T1000 (cell line): ENCODE results near the gene INPPL1.

Experiments used
- DNase-seq: peaks from one replicate; lab custom pipeline; 2025; ENCODE audit warnings: mixed read lengths; lab: John Stamatoyannopoulos, UW

INPPL1 gene

DNA sequence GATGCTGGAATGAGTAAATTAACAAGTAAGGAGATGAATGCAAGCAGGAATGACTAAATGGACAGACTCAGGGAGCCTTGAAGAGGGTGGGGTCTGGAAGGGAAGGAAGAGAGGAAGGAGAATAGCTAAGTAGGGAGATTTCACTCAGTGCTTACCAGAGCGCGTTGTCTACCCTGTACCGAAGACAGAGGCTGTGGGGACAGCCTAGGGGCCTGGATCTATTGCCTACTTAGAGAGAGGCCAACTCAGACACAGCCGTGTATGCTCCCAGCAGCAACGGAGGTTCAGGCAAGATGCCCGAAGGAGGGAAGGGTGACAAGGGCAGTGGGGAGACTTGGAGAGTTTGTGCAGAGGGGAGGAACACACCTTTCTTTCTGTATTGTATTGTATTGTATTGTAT lies 7.9 kb upstream of the INPPL1 start, which contains the start of gene FOLR2:
Gene FOLR2 (plus strand): TSS at position 157 of the 400 bp plus-strand sequence. CDS start 1,791 bp downstream, outside the sequence.
- DNase-seq, result no peak

DNA sequence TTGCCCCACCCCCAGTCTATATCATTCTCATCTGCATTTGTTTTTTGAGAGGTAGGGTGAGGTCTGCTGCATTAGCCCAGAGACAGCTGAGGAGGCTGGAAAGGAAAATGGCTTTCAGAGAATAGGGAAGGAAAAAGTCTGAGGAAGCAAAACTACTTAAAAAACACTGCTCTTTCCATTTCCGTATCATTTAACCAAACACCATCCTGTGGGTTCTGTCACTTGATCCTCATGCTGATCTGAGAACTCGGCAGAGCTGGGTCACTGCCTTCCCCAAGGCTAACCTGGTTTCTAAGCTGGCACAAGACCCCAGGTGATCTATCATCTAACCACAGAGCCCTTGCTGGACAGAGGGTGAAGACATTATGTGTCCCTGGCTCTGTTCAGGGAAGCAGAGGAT lies 6.7 kb upstream of the INPPL1 start:
- no peak for DNase-seq

DNA sequence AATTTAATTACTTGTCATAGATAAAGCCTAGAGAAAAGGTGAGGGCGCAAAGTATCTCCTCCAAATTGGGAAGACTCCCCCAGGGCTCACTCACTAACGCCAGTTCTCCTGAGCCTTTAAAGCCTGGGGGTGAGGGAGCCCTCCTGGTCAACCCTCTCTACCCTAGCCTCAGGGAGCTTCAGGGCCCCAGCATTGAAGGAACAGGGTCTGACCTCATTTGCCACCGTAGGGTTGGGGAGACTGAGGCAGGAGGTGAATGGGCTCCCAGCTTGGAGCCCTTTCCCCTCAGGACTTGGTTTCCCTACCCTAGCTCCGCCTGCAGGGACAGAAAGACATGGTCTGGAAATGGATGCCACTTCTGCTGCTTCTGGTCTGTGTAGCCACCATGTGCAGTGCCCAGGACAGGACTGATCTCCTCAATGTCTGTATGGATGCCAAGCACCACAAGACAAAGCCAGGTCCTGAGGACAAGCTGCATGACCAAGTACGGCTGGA lies 6.3 kb upstream of the INPPL1 start:
- no peak for DNase-seq

DNA sequence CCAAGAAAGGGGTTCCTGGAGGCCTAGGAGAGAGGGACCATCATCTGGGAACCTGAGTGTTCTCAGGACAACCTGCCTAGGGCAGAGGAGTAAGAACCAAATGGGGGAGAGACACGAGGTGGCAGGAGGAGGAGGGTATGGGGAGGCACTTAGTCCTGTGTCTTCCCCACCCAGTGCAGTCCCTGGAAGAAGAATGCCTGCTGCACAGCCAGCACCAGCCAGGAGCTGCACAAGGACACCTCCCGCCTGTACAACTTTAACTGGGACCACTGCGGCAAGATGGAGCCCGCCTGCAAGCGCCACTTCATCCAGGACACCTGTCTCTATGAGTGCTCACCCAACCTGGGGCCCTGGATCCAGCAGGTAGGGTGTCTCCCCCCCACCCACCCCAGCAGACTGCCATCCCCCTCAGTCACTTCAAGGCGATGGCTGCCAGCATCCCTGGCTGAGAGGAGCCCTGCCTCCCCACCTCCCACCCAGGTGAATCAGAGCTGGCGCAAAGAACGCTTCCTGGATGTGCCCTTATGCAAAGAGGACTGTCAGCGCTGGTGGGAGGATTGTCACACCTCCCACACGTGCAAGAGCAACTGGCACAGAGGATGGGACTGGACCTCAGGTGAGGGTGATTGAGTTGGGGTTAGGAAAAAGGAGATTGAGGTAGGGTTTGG lies 3.7 kb upstream of the INPPL1 start:
- DNase-seq, result no peak

DNA sequence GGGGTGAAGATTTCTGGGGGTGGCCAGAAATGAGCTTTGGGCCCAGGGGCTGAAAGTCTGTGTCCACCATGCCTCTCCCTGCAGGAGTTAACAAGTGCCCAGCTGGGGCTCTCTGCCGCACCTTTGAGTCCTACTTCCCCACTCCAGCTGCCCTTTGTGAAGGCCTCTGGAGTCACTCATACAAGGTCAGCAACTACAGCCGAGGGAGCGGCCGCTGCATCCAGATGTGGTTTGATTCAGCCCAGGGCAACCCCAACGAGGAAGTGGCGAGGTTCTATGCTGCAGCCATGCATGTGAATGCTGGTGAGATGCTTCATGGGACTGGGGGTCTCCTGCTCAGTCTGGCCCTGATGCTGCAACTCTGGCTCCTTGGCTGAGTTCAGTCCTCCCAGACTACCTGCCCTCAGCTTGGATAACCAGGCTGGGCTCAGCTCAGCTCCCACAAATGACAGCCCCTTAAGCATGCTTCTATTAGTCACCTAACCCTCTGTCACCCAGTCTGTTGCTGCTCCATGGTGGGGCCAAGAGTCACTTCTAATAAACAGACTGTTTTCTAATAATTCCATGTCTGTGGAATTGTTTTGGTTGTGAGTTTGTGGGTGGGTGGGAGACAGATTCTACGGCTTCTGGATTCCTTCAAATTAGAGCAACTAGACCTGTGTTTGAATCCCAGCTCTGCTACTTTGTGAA lies 3.0 kb upstream of the INPPL1 start:
- no peak for DNase-seq

DNA sequence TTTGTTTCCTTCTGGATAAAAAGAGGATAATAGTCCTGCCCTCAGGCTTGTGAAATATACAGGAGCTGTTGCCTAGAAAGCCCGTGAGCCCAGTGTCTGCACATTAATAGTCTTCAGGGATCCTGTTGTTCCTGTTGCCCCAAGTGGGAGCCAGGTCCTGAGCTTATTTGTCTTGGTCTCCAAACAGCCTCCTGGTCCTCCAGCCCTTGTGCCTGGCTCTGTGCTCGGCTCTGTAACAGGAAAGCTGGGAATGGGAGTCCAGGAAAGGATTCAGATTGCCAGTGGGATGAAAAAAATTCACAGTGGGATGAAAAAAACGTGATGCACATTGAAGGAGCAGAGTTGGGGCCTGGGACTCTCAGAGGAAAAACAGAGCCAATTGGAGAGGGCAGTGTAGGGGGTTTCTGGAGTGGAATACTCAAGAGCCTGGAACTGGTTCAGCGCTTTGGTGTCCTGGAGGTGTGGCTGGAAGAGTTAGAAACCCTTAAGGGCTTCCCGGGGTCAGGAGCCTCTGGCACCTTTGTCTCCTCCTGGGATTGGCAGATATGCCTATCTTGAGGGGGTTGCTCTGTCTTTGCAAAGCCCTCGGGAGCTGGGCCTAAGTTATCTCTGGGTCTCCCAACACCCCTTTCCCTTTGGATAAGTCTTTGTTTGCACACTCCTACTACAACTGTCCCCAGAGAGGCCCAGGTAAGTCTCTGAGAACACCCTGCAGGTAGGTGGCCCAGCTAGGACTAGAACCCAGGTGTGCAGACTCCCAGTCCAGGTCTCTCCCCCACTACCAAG lies 2.3 kb upstream of the INPPL1 start:
- no peak for DNase-seq

DNA sequence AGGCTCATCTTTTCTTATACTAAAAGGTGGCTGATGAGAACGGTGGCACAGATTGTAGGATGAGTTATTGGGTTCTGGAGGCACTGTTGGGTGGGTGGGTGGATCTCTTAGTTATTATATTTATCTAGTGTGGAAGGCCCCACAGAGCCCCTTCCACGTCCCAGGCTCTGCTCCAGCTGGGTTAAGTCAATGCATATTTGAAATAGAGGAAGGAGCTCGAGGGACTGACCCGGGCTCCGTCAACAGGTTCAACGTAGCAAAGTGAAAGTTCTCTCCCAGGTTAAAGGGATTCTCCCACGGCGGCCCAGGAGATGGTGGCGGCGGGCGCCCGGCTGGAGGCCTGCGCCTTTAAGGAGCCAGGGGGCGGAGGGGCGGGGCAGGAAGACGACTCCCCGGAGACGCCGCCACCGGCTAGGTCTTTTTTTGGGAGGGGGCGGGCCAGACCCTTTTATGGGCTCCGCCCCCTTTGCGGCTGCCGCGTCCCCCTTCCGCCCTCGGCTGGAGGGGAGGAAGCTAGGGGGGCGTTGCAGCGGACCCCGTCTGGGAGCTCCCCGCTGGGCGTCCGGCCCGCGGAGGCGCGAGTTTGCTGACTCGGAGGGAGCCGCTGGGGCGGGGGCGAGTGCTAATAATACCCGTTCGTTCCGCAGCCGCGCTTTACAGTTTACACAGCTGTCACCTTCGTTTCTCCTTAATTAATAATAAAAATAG lies 1.5 kb upstream of the INPPL1 start:
- peak; percentile 85 for DNase-seq

DNA sequence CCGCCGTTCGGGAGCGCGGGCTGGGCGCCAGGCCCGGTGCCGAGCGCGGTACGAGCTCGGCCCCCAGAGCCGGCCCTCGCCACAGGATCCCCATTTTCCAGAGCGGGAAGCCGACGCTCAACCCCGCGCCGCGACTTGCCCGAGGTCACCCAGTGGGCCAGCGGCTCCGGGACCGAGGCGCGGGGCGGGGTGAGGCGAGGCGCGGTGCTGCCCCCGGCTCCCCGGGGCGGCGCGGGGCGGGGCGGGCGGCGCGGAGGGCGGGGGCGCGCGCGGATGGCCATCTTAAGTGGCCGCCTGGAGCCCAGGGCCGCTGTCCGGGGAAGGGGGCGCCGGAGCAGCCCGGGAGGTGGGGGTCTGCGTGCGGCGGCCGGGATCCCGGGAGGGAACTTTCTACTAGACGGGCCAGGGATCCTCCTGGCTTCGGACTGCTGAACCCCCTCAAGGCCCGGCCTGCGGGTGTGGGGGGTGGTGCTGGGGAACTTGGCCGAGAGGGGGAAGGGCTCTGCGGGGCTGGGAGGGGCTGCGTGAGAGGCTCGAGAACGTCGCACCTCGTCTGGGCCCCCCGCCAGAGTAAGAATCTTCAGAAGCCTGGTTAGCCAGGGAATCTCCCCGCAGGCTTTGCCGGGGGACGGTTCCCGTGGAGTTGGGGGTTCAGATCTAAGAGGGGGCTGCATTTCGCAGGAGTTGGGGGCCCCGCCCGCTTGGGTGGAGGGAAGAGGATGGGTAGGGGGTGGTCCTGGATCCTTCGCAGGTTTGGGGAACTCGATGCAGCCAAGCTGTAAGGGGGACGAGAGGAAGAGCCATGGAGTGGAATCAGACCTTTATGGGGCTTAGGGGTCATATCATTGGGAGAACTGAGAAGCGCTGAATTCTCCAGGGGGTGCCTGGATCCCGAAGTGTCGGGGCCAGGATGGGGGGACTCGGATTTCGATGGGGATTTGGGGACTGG lies 678 bp upstream of the INPPL1 start:
- peak; percentile 66 for DNase-seq

DNA sequence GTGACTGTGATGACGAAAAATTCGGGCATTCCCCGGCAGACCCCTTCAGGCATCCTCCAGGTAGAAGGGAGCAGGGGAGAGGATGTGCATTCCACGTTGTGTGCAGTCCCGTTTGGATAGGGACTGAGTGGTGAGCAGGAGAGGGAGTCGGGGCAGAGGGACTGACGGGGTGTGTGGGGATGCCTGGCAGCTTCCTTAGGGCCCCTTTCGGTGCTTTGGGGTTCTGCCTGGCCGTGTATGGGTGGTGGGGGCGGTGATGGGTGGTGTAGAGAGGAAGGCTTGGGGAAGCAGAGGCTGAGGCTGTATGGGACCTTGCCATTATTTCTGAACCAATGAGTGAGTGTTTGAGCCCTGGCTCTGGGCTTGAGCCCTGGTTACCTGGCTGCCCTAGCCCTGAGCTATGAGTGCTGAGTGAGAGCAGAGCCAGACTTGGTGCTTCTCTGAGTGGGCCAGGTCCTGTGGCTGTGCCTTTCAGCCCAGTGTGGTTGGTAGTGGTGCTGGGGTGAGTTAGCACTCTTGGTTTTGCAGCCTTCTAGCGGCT lies 914 bp downstream of the INPPL1 start:
- DNase-seq, result no peak

DNA sequence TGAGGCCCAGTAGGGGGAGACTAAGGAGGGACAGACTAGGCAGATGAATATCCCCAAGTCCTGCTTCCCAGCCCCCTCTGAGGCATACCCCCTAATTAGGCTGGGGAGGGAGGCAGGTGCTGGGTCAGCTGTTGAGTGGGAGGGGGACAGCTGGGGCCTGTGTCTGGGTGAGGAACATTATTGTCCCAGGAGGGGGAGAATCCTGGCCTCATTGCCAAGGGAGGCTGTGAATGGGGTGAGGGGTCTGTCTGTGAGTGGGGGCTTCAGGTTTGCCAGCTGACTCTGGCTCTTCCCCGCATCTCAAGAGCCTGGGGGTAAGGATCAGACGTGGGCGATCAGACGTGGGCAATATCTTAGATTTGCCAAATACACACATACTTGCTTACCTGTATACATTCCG lies 2.1 kb downstream of the INPPL1 start:
- no peak for DNase-seq

DNA sequence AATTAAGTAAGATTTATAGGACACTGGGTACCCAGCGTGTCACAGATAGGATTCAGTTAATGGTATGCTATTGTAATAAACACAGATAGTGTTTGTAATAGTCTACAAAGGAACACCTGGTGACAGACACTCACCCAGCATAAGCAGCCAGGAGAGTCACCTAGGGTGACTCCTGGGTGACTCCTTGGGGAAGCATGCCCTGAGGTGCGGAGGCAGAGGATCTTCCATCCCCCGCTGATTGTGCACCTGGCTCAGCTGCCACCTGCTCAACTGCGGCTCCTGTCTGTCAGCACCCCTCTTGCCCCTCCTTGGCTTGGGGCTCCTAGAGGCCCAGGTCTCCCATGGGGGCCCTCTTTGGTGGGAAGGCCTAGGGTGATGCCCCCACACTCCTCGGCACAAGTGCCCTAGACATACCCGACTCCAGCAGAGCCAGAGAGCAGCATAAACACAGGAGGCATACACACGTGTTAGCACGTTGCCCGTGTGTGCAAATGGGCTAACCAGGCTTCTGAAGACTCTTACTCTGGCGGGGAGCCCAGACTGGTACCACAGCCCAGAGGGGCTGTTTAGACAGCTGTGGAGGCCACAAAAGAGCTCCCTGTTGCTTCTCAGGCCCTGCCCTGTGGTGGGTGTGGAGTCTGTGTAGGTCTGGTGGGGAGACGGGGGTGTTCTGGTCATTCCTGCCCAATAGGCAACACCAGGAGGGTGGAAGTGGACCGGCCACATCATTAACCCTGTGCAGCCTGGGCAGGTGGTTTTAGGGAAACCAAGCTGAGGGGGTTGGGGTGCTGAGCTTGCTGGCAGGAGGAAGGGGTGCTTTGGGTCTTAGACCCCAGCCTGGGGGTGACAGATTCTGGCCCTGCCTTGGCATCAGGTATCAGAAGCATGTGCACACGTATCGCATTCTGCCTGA lies 3.0 kb downstream of the INPPL1 start:
- DNase-seq, result no peak

DNA sequence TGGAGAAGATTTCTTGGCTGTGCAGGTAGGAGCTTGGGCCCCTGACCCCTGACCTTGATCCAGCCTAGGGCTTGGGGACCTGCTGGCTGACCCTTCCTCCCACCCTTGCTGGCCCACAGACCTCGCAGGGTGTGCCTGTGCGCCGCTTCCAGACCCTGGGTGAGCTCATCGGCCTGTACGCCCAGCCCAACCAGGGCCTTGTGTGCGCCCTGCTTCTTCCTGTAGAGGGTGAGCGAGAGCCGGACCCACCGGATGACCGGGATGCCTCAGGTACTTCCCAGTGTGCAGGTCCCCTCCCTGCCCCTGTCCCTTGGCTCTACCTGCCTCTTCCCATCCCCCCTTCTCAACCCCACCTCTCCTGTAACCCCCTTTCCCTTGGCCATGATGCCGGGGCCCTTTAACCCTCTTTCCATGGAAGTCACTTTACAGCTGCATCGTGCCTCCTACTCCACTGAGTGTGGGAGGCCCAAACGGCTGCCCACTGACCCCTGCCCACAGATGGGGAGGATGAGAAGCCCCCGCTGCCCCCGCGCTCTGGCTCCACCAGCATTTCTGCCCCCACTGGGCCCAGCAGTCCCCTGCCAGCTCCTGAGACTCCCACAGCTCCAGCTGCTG lies 3.8 kb downstream of the INPPL1 start:
- DNase-seq, result no peak

DNA sequence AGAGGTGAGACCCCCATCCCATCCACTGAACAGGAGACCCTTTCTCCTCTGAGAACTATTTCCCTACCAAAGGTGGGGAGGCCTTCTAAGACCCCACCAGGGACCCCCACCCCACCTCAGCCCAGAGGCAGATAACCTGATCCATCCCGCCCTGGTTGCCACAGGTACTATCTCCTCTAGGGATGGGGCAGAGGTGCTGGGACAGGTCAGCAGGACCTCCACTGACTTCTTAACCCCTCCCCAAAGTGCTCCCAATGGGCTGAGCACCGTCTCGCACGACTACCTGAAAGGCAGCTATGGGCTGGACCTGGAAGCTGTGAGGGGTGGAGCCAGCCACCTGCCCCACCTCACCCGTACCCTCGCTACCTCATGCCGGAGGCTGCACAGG lies 4.3 kb downstream of the INPPL1 start:
- no peak for DNase-seq

DNA sequence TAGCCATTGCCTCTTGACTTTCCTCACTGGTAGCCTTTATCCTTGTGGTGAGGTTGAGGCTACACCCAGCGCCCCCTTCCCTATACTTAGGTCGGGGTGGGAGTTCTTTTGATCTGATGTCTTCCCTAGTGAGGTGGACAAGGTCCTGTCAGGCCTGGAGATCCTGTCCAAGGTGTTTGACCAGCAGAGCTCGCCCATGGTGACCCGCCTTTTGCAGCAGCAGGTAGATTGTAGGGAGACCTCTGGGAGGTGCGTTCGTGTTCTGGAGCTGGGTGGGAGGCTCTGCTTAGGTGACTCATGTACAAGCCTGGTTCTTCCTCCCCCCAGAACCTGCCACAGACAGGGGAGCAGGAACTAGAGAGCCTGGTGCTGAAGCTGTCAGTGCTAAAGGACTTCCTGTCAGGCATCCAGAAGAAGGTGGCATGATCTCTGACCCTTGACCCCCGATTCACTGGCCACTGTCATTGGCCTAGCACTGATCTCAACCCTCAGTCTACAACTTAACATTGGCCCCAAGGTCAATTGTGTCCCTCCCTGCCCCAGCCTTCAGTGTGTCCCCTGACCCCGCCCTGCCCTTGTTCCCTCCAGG lies 4.9 kb downstream of the INPPL1 start:
- DNase-seq, result no peak

DNA sequence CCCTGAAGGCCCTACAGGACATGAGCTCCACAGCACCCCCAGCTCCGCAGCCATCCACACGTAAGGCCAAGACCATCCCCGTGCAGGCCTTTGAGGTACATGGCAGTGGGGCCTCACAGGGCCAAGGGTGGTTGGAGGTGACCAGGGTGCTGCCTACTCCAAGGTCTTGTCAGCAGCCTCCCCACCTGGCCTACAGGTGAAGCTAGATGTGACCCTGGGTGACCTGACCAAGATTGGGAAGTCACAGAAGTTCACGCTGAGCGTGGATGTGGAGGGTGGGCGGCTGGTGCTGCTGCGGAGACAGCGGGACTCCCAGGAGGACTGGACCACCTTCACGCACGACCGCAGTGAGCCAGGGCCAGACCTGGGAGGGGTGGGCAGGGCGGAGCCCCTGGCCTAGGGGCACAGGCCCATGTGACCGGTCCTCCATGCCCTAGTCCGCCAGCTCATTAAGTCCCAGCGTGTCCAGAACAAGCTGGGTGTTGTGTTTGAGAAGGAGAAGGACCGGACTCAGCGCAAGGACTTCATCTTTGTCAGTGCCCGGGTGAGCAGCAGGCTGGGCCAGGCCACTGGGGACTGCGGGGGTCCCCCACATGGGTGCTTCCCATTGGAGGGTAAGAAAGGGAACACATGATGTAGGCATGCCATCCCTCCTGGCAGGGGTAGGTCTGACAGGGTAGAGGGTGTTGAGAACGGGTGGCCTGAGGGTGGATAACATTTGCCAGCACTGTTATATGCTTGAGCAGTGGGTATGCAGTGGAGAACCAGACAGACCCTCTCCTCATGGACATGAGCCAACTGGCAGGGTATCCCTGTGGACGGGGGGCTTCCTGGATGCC lies 5.6 kb downstream of the INPPL1 start:
- DNase-seq, result no peak

DNA sequence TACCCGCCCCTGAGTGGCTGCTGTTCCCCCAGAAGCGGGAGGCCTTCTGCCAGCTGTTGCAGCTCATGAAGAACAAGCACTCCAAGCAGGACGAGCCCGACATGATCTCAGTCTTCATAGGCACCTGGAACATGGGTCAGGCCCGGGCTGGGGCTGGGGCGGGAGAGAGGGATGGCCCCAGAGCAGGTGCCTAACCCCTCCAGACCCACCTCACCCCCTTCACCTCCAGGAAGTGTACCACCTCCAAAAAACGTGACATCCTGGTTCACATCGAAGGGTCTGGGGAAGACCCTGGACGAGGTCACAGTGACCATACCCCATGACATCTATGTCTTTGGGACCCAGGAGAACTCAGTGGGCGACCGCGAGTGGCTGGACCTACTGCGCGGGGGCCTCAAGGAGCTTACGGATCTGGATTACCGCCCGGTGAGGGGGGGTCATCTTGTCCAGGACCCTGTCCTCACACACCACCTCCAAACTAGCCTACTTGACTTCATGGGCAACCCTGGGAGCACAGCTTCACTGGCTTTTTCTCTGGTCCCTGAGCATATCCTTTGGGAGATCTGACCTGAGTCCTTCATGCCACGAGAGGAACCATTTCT lies 6.3 kb downstream of the INPPL1 start:
- no peak for DNase-seq
